SU-DHL-6 (cell line): ENCODE results near the gene TTLL11.

ENCODE experiments used
- CTCF ChIP-seq: fragments of 200-600 bp; sonication (generic); IDR thresholded peaks from one replicate; pipeline ENCODE4 v1.5.1; 2017; ENCODE audit warnings: antibody characterized with exemption, mild to moderate bottlenecking, low read length, moderate library complexity; ENCODE audit not compliant: insufficient read depth, poor library complexity, severe bottlenecking
- EZH2phosphoT487 ChIP-seq: fragments of 200-600 bp; sonication (generic), shearing (Covaris generic); conservative IDR thresholded peaks from 2 replicates; pipeline ENCODE4 v1.6.1; 2018; ENCODE audit warnings: mild to moderate bottlenecking, antibody characterized with exemption, low read length, moderate library complexity, mixed read lengths

- TF ChIP-seq CTCF = no peak
- TF ChIP-seq EZH2phosphoT487 = no peak
These were observed 318.1 kb downstream of the TTLL11 start for GRCh38 chr9:121774715-121775613.
